Vagina (tissue), 2 donors: ENCODE measurements around the gene LBP. TPM values are rescaled to one million over a fixed set of nuclear protein-coding genes. Genes with fewer than 3 reads are reported as not detected.

Experiments
- DNase-seq, 2 donors: peaks; one replicate each; pipeline ENCODE4 v3.0.0-alpha.2; 2017; ENCODE audit errors: extremely low spot score in 2 of 2
- H3K27ac ChIP-seq: fragments of 200-600 bp; sonication (generic); one replicate; pipeline ENCODE4 v1.5.1; 2019
- H3K27me3 ChIP-seq: fragments of 200-600 bp; sonication (generic); one replicate; pipeline ENCODE4 v1.5.1; 2019
- H3K36me3 ChIP-seq, 2 donors: fragments of 200-600 bp; sonication (generic); one replicate each; pipeline ENCODE4 v1.5.1; 2017 to 2019
- H3K4me1 ChIP-seq: fragments of 200-600 bp; sonication (generic); one replicate; pipeline ENCODE4 v1.5.1; 2019
- H3K4me3 ChIP-seq, 2 donors: fragments of 200-600 bp; sonication (generic); 1 replicate in 1 of 2; 2 replicates in 1 of 2; pipeline ENCODE4 v1.5.1; 2016 to 2019
- H3K9me3 ChIP-seq: fragments of 200-600 bp; sonication (generic); one replicate; pipeline ENCODE4 v1.5.1; 2019
- CTCF ChIP-seq, 3 experiments: fragments of 450-650 bp in 2 of 3; fragments of 200-600 bp in 1 of 3; sonication (generic) in 1 of 3; IDR thresholded peaks; one replicate each; pipeline ENCODE4 v1.5.1; 2017 to 2019; ENCODE audit warnings: antibody characterized with exemption in 3 of 3, mild to moderate bottlenecking in 2 of 3, moderate library complexity in 2 of 3
- POLR2A ChIP-seq, 2 donors: fragments of 450-650 bp; IDR thresholded peaks; one replicate each; pipeline ENCODE4 v1.6.1; 2017; ENCODE audit warnings: antibody characterized with exemption in 2 of 2, mild to moderate bottlenecking in 2 of 2, moderate library complexity in 2 of 2
- POLR2AphosphoS5 ChIP-seq, 2 donors: sonication (generic); formaldehyde crosslinking; IDR thresholded peaks; one replicate each; pipeline ENCODE4 v1.9.0; 2017; ENCODE audit warnings: antibody characterized with exemption in 2 of 2, mild to moderate bottlenecking in 2 of 2, low read depth in 1 of 2; ENCODE audit not compliant: insufficient read depth in 1 of 2
- intact Hi-C: fragments of 100-400 bp; cut with DNase I; formaldehyde crosslinking; loops from one replicate; pipeline ENCODE4 v1.15.1; 2023
- total RNA-seq: library from RNA; depleted of rRNA; stranded (reverse); fragments of >200 nt; gene quantifications from one replicate; pipeline ENCODE4 v1.2.3, GENCODE V29; 2016

Gene LBP, protein sequence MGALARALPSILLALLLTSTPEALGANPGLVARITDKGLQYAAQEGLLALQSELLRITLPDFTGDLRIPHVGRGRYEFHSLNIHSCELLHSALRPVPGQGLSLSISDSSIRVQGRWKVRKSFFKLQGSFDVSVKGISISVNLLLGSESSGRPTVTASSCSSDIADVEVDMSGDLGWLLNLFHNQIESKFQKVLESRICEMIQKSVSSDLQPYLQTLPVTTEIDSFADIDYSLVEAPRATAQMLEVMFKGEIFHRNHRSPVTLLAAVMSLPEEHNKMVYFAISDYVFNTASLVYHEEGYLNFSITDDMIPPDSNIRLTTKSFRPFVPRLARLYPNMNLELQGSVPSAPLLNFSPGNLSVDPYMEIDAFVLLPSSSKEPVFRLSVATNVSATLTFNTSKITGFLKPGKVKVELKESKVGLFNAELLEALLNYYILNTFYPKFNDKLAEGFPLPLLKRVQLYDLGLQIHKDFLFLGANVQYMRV
- 0.98 TPM for total RNA-seq

- peaks cover 15% of the 10 kb centered on the region for H3K4me1 ChIP-seq
- DNase-seq: no peak
- no peaks in the 10 kb centered on the region for H3K27me3 ChIP-seq
- intact Hi-C loops: no loop called here
- no peaks in the 10 kb centered on the region for H3K36me3 ChIP-seq
- no peaks in the 10 kb centered on the region for H3K9me3 ChIP-seq
- TF ChIP-seq POLR2A (IDR thresholded peaks at IDR 0.05) (no peak), CTCF (IDR thresholded peaks at IDR 0.05) (no peak), POLR2AphosphoS5 (IDR thresholded peaks at IDR 0.05; ENCODE audit: insufficient read depth in 1 of 2, low read depth in 1 of 2) (no peak)
- no peak within 1 kb of the TSS for H3K4me3 ChIP-seq
- no peak within 1 kb of the TSS for H3K27ac ChIP-seq
These were observed at the start of gene LBP for GRCh38 chr20:38346247-38346651. TSS of gene LBP (plus strand) at chr20:38346482. CDS start at chr20:38346517, 35 bp downstream.

- Histone ChIP-seq H3K27me3 (no peaks in the 10 kb centered on the region), H3K27ac (peak overlapping the region; percentile 82), H3K4me3 (no peak overlapping the region), H3K36me3 (no peaks in the 10 kb centered on the region), H3K9me3 (no peaks in the 10 kb centered on the region), H3K4me1 (peaks cover 25% of the 10 kb centered on the region)
- TF ChIP-seq POLR2A (IDR thresholded peaks at IDR 0.05) (no peak), POLR2AphosphoS5 (IDR thresholded peaks at IDR 0.05; ENCODE audit: insufficient read depth in 1 of 2, low read depth in 1 of 2) (no peak), CTCF (IDR thresholded peaks at IDR 0.05) (no peak)
- intact Hi-C loops: loop anchor here (10.0 kb wide), 1 partner anchor 53 kb away; no protein-coding TSS in a partner anchor
- DNase-seq: no peak
These were observed 48.2 kb upstream of the LBP start for GRCh38 chr20:38297916-38298674.

DNA sequence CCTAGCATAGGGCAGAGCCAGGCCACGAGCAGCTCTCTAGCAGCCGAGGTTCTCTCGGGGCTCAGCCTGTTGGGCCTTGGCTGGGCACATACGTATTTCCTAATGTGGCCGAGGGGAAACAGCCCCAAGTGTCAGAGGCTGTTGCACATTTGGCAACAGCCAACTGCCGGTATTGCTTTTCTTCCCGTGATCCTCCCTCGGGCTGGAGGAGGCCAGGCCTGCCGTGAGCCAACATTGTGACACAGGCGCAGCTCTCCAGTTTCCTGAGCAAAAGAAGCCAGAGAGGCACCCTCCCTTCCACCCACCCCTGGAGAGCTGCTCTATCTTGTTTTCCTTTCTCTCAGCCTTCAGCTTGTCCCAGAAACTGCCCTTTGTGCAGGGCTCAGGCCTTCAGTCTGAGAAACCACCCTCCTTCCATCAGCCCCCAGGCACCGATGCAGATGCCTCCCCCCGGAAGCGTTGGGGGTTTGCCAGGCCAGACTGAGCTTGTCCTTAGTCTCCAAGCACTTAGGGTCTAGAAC, 47.5 kb upstream of the LBP start:
- Histone ChIP-seq H3K9me3 (no peaks in the 10 kb centered on the region), H3K4me1 (peaks cover 25% of the 10 kb centered on the region), H3K4me3 (no peak overlapping the region), H3K27ac (peak overlapping the region; percentile 82), H3K27me3 (no peaks in the 10 kb centered on the region), H3K36me3 (no peaks in the 10 kb centered on the region)
- DNase-seq: peak in 1 of 2 donors; percentile 96
- TF ChIP-seq POLR2AphosphoS5 (IDR thresholded peaks at IDR 0.05; ENCODE audit: insufficient read depth in 1 of 2, low read depth in 1 of 2) (peak; percentile 77 to 89), CTCF (IDR thresholded peaks at IDR 0.05) (no peak), POLR2A (IDR thresholded peaks at IDR 0.05) (no peak)
- intact Hi-C loops: loop anchor here (10.0 kb wide), 1 partner anchor 54 kb away; no protein-coding TSS in a partner anchor

- Histone ChIP-seq H3K27me3 (no peaks in the 10 kb centered on the region), H3K27ac (peak overlapping the region; percentile 82), H3K36me3 (no peaks in the 10 kb centered on the region), H3K9me3 (no peaks in the 10 kb centered on the region), H3K4me3 (no peak overlapping the region), H3K4me1 (peaks cover 25% of the 10 kb centered on the region)
- intact Hi-C loops: loop anchor here (10.0 kb wide), 1 partner anchor 55 kb away; no protein-coding TSS in a partner anchor
- TF ChIP-seq CTCF (IDR thresholded peaks at IDR 0.05) (no peak), POLR2AphosphoS5 (IDR thresholded peaks at IDR 0.05; ENCODE audit: insufficient read depth in 1 of 2, low read depth in 1 of 2) (no peak), POLR2A (IDR thresholded peaks at IDR 0.05) (no peak)
- DNase-seq: no peak
These were observed 46.3 kb upstream of the LBP start for GRCh38 chr20:38299963-38300362.
